Neural cell (in vitro differentiated cells): Measurements from ENCODE around the gene POLR3C. TPM values are rescaled to one million over a fixed set of nuclear protein-coding genes. Genes with fewer than 3 reads are reported as not detected.
A peak's percentile ranks its signal among the peaks of the same experiment; 100 is the strongest.

ENCODE experiments used
- H2AFZ ChIP-seq: fragments of 200-600, 300-800 bp; sonication (generic), shearing (Covaris generic); 2 replicates; pipeline ENCODE4 v1.6.0; 2014; ENCODE audit warnings: low read depth, mild to moderate bottlenecking, antibody characterized with exemption, low read length, moderate library complexity
- H3F3A ChIP-seq: fragments of 200-600 bp; shearing (Covaris generic); 2 replicates; pipeline ENCODE4 v1.6.1; 2016; ENCODE audit warnings: mild to moderate bottlenecking, moderate library complexity, mixed read lengths, antibody characterized with exemption, low read length; ENCODE audit not compliant: insufficient read depth, poor library complexity, severe bottlenecking
- H3K27ac ChIP-seq: fragments of 200-600, 300-800 bp; sonication (generic), shearing (Covaris generic); 2 replicates; pipeline ENCODE4 v1.5.1; 2014; ENCODE audit warnings: mild to moderate bottlenecking, low read length, moderate library complexity
- H3K27me3 ChIP-seq: fragments of 300-800, 200-600 bp; sonication (generic), shearing (Covaris generic); 2 replicates; pipeline ENCODE4 v1.6.0; 2014; ENCODE audit warnings: mild to moderate bottlenecking, low read depth, low read length, moderate library complexity; ENCODE audit not compliant: insufficient read depth
- H3K36me3 ChIP-seq: fragments of 300-800, 200-600 bp; sonication (generic), shearing (Covaris generic); 2 replicates; pipeline ENCODE4 v1.5.1; 2014; ENCODE audit warnings: mild to moderate bottlenecking, antibody characterized with exemption, low read length, moderate library complexity; ENCODE audit not compliant: insufficient read depth
- H3K4me2 ChIP-seq: fragments of 300-800, 200-600 bp; sonication (generic), shearing (Covaris generic); 2 replicates; pipeline ENCODE4 v1.6.0; 2014; ENCODE audit warnings: mild to moderate bottlenecking, low read length
- H3K4me3 ChIP-seq: fragments of 300-800, 200-600 bp; sonication (generic), shearing (Covaris generic); 2 replicates; pipeline ENCODE4 v1.5.1; 2014; ENCODE audit warnings: mild to moderate bottlenecking, low read length, moderate library complexity
- H3K79me2 ChIP-seq: fragments of 200-600 bp; shearing (Covaris generic); replicated peaks from 2 replicates; pipeline ENCODE4 v1.6.0; 2014; ENCODE audit warnings: mild to moderate bottlenecking, low read length, moderate library complexity; ENCODE audit not compliant: insufficient read depth
- H3K9ac ChIP-seq: fragments of 300-800, 200-600 bp; sonication (generic), shearing (Covaris generic); 2 replicates; pipeline ENCODE4 v1.6.1; 2016; ENCODE audit warnings: mild to moderate bottlenecking, low read length, mixed read lengths
- H3K9me2 ChIP-seq: fragments of 200-600 bp; shearing (Covaris generic); 2 replicates; pipeline ENCODE4 v1.6.1; 2016; ENCODE audit warnings: mild to moderate bottlenecking, low read length, mixed read lengths; ENCODE audit not compliant: insufficient read depth
- H3K9me3 ChIP-seq: fragments of 200-600, 300-800 bp; sonication (generic), shearing (Covaris generic); 2 replicates; pipeline ENCODE4 v1.6.1; 2016; ENCODE audit warnings: mild to moderate bottlenecking, mixed run types, low read length, moderate library complexity, mixed read lengths
- H4K20me1 ChIP-seq: fragments of 200-600 bp; shearing (Covaris generic); 2 replicates; pipeline ENCODE4 v1.6.1; 2016; ENCODE audit warnings: mild to moderate bottlenecking, mixed run types; ENCODE audit not compliant: insufficient read depth
- CTCF ChIP-seq: fragments of 450-650 bp; IDR thresholded peaks from 2 replicates; pipeline ENCODE4 v1.5.1; 2014; ENCODE audit warnings: antibody characterized with exemption, mild to moderate bottlenecking, moderate library complexity; ENCODE audit not compliant: poor library complexity, severe bottlenecking
- EP300 ChIP-seq: fragments of 450-650 bp; conservative IDR thresholded peaks from 2 replicates; pipeline ENCODE4 v1.6.1; 2014; ENCODE audit warnings: antibody characterized with exemption, mild to moderate bottlenecking, moderate library complexity; ENCODE audit not compliant: poor library complexity, severe bottlenecking
- EZH2 ChIP-seq: fragments of 200-600, 300-800 bp; shearing (Covaris generic), sonication (generic); IDR thresholded peaks from 2 replicates; pipeline ENCODE4 v1.6.1; 2014; ENCODE audit warnings: antibody characterized with exemption, low read length, borderline replicate concordance, mild to moderate bottlenecking; ENCODE audit not compliant: insufficient read depth, poor library complexity, severe bottlenecking
- MXI1 ChIP-seq: fragments of 450-650 bp; conservative IDR thresholded peaks from 2 replicates; pipeline ENCODE4 v1.6.1; 2014; ENCODE audit warnings: antibody characterized with exemption, mild to moderate bottlenecking; ENCODE audit not compliant: poor library complexity, severe bottlenecking
- POLR2AphosphoS5 ChIP-seq: IDR thresholded peaks from 2 replicates; pipeline ENCODE4 v1.6.1; 2012
- RAD21 ChIP-seq: fragments of 450-650 bp; conservative IDR thresholded peaks from 2 replicates; pipeline ENCODE4 v1.6.1; 2014; ENCODE audit warnings: antibody characterized with exemption, mild to moderate bottlenecking, moderate library complexity
- REST ChIP-seq: IDR thresholded peaks from 2 replicates; pipeline ENCODE4 v1.6.1; 2012; ENCODE audit warnings: borderline replicate concordance
- SMC3 ChIP-seq: fragments of 450-650 bp; conservative IDR thresholded peaks from 2 replicates; pipeline ENCODE4 v1.6.1; 2014; ENCODE audit warnings: antibody characterized with exemption, mild to moderate bottlenecking, moderate library complexity; ENCODE audit not compliant: poor library complexity
- TAF1 ChIP-seq: IDR thresholded peaks from 2 replicates; pipeline ENCODE4 v1.6.1; 2012; ENCODE audit warnings: low read depth
- polyA plus RNA-seq: library from polyadenylated mRNA; depleted of rRNA; stranded (reverse); fragments of >200 nt; gene quantifications from 2 replicates; pipeline ENCODE4 v1.2.3, GENCODE V29; 2014

The POLR3C gene
- polyA plus RNA-seq, 1 donor from 2014 or later: 30.1 TPM

GRCh38 chr1:145846201-145846612 is 22.2 kb downstream of the POLR3C start:
- Histone ChIP-seq H2AFZ (no peak overlapping the region), H3K9ac (no peak overlapping the region), H3K4me3 (peak overlapping the region; percentile 67), H3K79me2 (no peaks in the 10 kb centered on the region), H4K20me1 (no peaks in the 10 kb centered on the region), H3K36me3 (peaks cover 4% of the 10 kb centered on the region), H3K27ac (no peak overlapping the region), H3K27me3 (no peaks in the 10 kb centered on the region), H3K4me2 (no peak overlapping the region), H3F3A (no peaks in the 10 kb centered on the region), H3K9me3 (no peaks in the 10 kb centered on the region), H3K9me2 (no peaks in the 10 kb centered on the region)
- TF ChIP-seq CTCF (peak; percentile 34), RAD21 (no peak)

- no peaks in the 10 kb centered on the region for H3K9me3 ChIP-seq
- H4K20me1 ChIP-seq: no peaks in the 10 kb centered on the region
- TF ChIP-seq POLR2AphosphoS5: no peak
- no peak for TF ChIP-seq MXI1
- no peak for TF ChIP-seq EZH2
- no peak for TF ChIP-seq EP300
- TF ChIP-seq SMC3: no peak
- TF ChIP-seq RAD21: no peak
- TF ChIP-seq CTCF: no peak
- TF ChIP-seq TAF1: no peak
- no peak for TF ChIP-seq REST
- H3K4me3 ChIP-seq: no peak overlapping the region
- H3K36me3 ChIP-seq: peaks cover 4% of the 10 kb centered on the region
- no peaks in the 10 kb centered on the region for H3K9me2 ChIP-seq
- no peak overlapping the region for H2AFZ ChIP-seq
- H3K4me2 ChIP-seq: no peak overlapping the region
- H3K27ac ChIP-seq: no peak overlapping the region
- no peak overlapping the region for H3K9ac ChIP-seq
- no peaks in the 10 kb centered on the region for H3F3A ChIP-seq
- no peaks in the 10 kb centered on the region for H3K27me3 ChIP-seq
- H3K79me2 ChIP-seq: no peaks in the 10 kb centered on the region
These were observed 23.8 kb downstream of the POLR3C start for GRCh38 chr1:145847827-145848226.
